Smooth muscle cell (in vitro differentiated cells): ENCODE results near the gene VSTM2B. TPM values are rescaled to one million over a fixed set of nuclear protein-coding genes. Genes with fewer than 3 reads are reported as not detected.

Experiments used
- DNase-seq: peaks from one replicate; lab custom pipeline; 2025; ENCODE audit not compliant: unreplicated experiment; lab: John Stamatoyannopoulos, UW
- H2AFZ ChIP-seq: fragments of 200-600 bp; sonication (generic); 2 replicates; pipeline ENCODE4 v1.6.0; 2016; ENCODE audit warnings: antibody characterized with exemption, low read depth, mild to moderate bottlenecking
- H3F3A ChIP-seq: fragments of 200-600 bp; sonication (generic); 2 replicates; pipeline ENCODE4 v1.6.0; 2017; ENCODE audit warnings: antibody characterized with exemption, low read depth
- H3K27ac ChIP-seq: fragments of 200-600 bp; sonication (generic); 2 replicates; pipeline ENCODE4 v1.5.1; 2016; ENCODE audit warnings: low read depth, mild to moderate bottlenecking
- H3K27me3 ChIP-seq: fragments of 200-600 bp; sonication (generic); 2 replicates; pipeline ENCODE4 v1.6.1; 2016; ENCODE audit warnings: low read depth, mild to moderate bottlenecking
- H3K36me3 ChIP-seq: fragments of 200-600 bp; sonication (generic); 2 replicates; pipeline ENCODE4 v1.5.1; 2016; ENCODE audit warnings: low read depth
- H3K4me1 ChIP-seq: fragments of 200-600 bp; sonication (generic); 2 replicates; pipeline ENCODE4 v1.5.1; 2016; ENCODE audit warnings: low read depth
- H3K4me2 ChIP-seq: fragments of 200-600 bp; sonication (generic); 2 replicates; pipeline ENCODE4 v1.6.0; 2016; ENCODE audit warnings: mild to moderate bottlenecking
- H3K4me3 ChIP-seq: fragments of 200-600 bp; sonication (generic); 2 replicates; pipeline ENCODE4 v1.5.1; 2016; ENCODE audit warnings: mild to moderate bottlenecking
- H3K79me2 ChIP-seq: fragments of 200-600 bp; sonication (generic); 2 replicates; pipeline ENCODE4 v1.6.0; 2016; ENCODE audit warnings: low read depth, mild to moderate bottlenecking
- H3K9ac ChIP-seq: fragments of 200-600 bp; sonication (generic); 2 replicates; pipeline ENCODE4 v1.6.0; 2016; ENCODE audit warnings: low read depth
- H3K9me3 ChIP-seq: fragments of 200-600 bp; sonication (generic); replicated peaks from 2 replicates; pipeline ENCODE4 v1.5.1; 2016; ENCODE audit warnings: low read depth
- H4K20me1 ChIP-seq: fragments of 200-600 bp; sonication (generic); 2 replicates; pipeline ENCODE4 v1.6.0; 2016; ENCODE audit warnings: low read depth
- CTCF ChIP-seq: fragments of 200-600 bp; sonication (generic); IDR thresholded peaks from 2 replicates; pipeline ENCODE4 v1.5.1; 2017; ENCODE audit warnings: borderline replicate concordance, mild to moderate bottlenecking, antibody characterized with exemption; ENCODE audit not compliant: insufficient read depth, poor library complexity, severe bottlenecking
- WGBS: methylation state at CpG from one replicate; pipeline ENCODE4 v1.1.7; 2016; ENCODE audit warnings: low lambda C conversion rate; 5-methylcytosine and 5-hydroxymethylcytosine counted together
- polyA plus RNA-seq: library from polyadenylated mRNA; unstranded; fragments of >200 nt; fragmentation: Nextera tagmentation; extraction: Ambion mirVana; gene quantifications from 2 replicates; pipeline ENCODE4 v1.2.1, GENCODE V29; 2016
- total RNA-seq: library from RNA; depleted of rRNA; stranded (reverse); fragments of >200 nt; gene quantifications from 2 replicates; pipeline ENCODE4 v1.2.3, GENCODE V29; 2014

VSTM2B gene
- total and polyA plus RNA-seq, 2 experiments from 2014 or later: not detected

DNA sequence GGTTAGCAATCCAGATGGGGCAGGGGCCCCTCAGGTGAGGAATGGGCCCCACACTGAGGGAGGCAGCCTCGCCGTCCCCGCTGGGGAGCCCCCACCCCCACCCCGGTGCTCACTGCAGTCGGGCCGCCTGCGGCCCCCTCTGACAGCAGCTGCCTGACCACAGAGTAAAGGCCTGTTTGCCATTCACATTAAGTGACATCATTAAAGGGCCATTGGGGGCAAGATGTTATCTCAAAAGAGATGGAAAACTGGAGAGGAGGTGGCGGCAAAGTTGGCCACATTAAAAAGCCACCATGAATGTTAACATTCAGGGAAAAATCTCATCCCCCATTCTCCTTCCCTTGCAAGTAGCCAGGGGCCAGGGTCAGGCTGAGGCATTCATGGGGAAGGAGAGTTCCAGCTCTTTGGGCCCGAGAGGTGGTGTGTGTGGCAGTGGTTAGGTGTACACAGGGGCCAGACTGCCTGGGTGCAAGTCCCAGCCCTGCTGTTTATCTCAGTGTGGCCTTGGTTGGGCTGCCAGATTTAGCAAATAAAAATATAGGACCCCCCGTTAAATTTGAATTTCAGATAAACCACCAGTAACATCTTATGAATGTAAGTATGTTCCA lies 20.9 kb downstream of the VSTM2B start:
- Histone ChIP-seq H3K9me3 (no peaks in the 10 kb centered on the region), H4K20me1 (no peaks in the 10 kb centered on the region), H3K27ac (no peak overlapping the region), H2AFZ (no peak overlapping the region), H3K4me1 (no peaks in the 10 kb centered on the region), H3F3A (no peaks in the 10 kb centered on the region), H3K4me3 (no peak overlapping the region), H3K36me3 (no peaks in the 10 kb centered on the region), H3K9ac (no peak overlapping the region), H3K4me2 (no peak overlapping the region), H3K27me3 (no peaks in the 10 kb centered on the region), H3K79me2 (no peaks in the 10 kb centered on the region)
- no peak for TF ChIP-seq CTCF
- WGBS: 16% methylated on average over 10 of the region's 10 CpGs
- DNase-seq: no peak

DNA sequence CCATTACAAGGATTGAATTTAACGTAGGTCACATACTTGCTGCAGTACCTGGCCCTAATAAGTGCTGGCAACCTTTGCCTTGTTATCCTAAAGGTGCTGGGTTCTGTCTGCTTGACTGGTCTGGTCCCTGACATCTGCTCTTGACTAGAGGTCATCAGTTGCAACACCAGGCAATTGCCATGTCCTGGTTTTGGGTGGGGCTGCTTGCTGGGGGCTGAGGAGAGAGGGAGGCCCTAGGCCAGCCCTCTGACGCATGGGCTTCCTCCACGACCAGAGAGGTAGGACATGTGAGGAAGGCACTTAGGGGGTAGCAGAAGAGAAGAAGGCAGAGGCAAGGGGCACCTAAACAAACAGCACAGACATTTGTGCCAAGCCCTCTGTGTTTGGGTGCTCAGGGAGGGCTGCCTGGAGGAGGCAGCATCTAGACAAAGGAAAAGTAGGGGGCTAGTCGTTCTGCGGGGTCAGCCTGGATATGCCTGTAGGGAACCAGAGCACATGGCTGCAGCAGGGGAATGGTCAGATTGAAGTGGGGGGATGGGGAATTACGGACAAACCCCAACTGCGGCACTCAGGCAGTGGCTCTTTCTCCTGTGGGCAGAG lies 21.7 kb downstream of the VSTM2B start:
- DNase-seq: no peak
- no peak for TF ChIP-seq CTCF
- H3K4me3 ChIP-seq: no peak overlapping the region
- H4K20me1 ChIP-seq: no peaks in the 10 kb centered on the region
- H3K79me2 ChIP-seq: no peaks in the 10 kb centered on the region
- H3K27ac ChIP-seq: no peak overlapping the region
- no peaks in the 10 kb centered on the region for H3K27me3 ChIP-seq
- no peaks in the 10 kb centered on the region for H3K36me3 ChIP-seq
- no peaks in the 10 kb centered on the region for H3K4me1 ChIP-seq
- no peak overlapping the region for H3K9ac ChIP-seq
- H3K4me2 ChIP-seq: no peak overlapping the region
- no peaks in the 10 kb centered on the region for H3F3A ChIP-seq
- no peaks in the 10 kb centered on the region for H3K9me3 ChIP-seq
- 77% methylated on average over 7 of the region's 7 CpGs for WGBS
- H2AFZ ChIP-seq: no peak overlapping the region

DNA sequence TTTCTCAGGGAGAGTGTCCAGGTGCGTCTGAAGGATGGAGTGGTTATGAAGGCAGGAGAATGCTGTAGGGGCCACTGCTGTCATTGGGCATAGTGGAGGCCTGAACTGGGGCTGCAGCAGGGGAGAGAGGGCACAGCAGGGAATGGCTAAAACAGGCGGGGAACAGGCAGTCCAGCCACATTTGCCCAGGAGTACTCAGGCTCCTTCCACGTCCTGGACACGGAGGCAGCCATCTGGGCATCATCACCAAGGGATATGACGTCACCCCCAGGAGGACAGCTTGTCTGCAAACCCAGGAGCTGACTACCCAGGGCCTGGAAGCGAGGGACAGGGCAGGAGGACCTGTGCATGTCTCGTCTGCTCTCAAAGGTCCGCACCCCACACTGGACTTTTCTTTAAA lies 22.2 kb downstream of the VSTM2B start:
- no peak for TF ChIP-seq CTCF
- no peaks in the 10 kb centered on the region for H3F3A ChIP-seq
- H3K36me3 ChIP-seq: no peaks in the 10 kb centered on the region
- no peak overlapping the region for H3K9ac ChIP-seq
- H3K79me2 ChIP-seq: no peaks in the 10 kb centered on the region
- H3K27me3 ChIP-seq: no peaks in the 10 kb centered on the region
- H2AFZ ChIP-seq: no peak overlapping the region
- no peaks in the 10 kb centered on the region for H3K9me3 ChIP-seq
- H3K4me3 ChIP-seq: no peak overlapping the region
- no peaks in the 10 kb centered on the region for H4K20me1 ChIP-seq
- H3K4me1 ChIP-seq: no peaks in the 10 kb centered on the region
- no peak overlapping the region for H3K4me2 ChIP-seq
- DNase-seq: no peak
- no peak overlapping the region for H3K27ac ChIP-seq
- 76% methylated on average over 8 of the region's 8 CpGs for WGBS

DNA sequence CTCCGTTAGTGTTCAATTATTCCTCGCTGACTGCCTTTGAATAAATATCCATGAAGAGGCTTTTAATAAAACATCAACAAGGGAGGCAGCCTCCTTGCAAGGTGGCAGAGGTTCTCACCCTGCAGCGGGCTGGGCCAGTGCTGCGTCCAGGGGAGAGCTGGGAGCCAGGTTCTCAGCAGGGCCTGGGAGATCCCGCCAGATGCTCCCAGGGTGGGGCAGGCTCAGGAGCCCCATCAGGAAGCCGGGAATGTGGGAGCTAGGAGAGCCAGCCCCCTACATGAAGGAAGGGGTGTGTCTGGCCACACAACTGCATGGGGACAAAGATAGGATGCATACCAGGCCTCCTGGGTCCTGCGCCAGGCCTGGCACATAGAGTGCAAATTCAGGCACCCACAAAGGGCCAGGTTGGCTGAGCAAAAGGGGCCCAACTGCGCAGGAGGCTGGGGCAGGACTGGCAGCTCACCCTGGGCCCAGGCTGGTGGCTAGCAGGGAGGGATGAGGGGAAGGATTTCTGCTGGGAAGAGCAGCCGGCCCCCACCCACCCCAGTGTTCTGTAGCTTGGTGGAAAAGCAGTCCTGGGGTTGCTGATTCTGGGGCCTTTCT lies 22.8 kb downstream of the VSTM2B start:
- no peak overlapping the region for H3K4me2 ChIP-seq
- no peak for TF ChIP-seq CTCF
- 92% methylated on average over 9 of the region's 9 CpGs for WGBS
- H3K9ac ChIP-seq: no peak overlapping the region
- H4K20me1 ChIP-seq: no peaks in the 10 kb centered on the region
- no peak overlapping the region for H3K4me3 ChIP-seq
- H3F3A ChIP-seq: no peaks in the 10 kb centered on the region
- no peak overlapping the region for H2AFZ ChIP-seq
- H3K27me3 ChIP-seq: no peaks in the 10 kb centered on the region
- H3K9me3 ChIP-seq: no peaks in the 10 kb centered on the region
- H3K79me2 ChIP-seq: no peaks in the 10 kb centered on the region
- DNase-seq: no peak
- no peak overlapping the region for H3K27ac ChIP-seq
- H3K36me3 ChIP-seq: no peaks in the 10 kb centered on the region
- H3K4me1 ChIP-seq: no peaks in the 10 kb centered on the region
